HL-60 (cell line): ENCODE data around the gene TRAPPC1.

Experiments used
- GABPA ChIP-seq: IDR thresholded peaks from 2 replicates; pipeline ENCODE4 v1.6.1; 2012; ENCODE audit warnings: low read depth
- POLR2AphosphoS5 ChIP-seq: IDR thresholded peaks from 2 replicates; pipeline ENCODE4 v1.6.1; 2012; ENCODE audit warnings: low read depth
- SPI1 ChIP-seq: IDR thresholded peaks from 2 replicates; pipeline ENCODE4 v1.6.1; 2012; ENCODE audit warnings: low read depth, mild to moderate bottlenecking, borderline replicate concordance
- TF ChIP-seq, protein P1 (sequence below): IDR thresholded peaks from one replicate; pipeline ENCODE4 v1.5.1; 2011; ENCODE audit warnings: low read length, control low read depth, inconsistent platforms; ENCODE audit not compliant: insufficient read depth
- TF ChIP-seq, protein P2 (sequence below): IDR thresholded peaks from 2 replicates; pipeline ENCODE4 v1.6.1; 2012; ENCODE audit warnings: low read depth; ENCODE audit not compliant: insufficient replicate concordance

DNA sequence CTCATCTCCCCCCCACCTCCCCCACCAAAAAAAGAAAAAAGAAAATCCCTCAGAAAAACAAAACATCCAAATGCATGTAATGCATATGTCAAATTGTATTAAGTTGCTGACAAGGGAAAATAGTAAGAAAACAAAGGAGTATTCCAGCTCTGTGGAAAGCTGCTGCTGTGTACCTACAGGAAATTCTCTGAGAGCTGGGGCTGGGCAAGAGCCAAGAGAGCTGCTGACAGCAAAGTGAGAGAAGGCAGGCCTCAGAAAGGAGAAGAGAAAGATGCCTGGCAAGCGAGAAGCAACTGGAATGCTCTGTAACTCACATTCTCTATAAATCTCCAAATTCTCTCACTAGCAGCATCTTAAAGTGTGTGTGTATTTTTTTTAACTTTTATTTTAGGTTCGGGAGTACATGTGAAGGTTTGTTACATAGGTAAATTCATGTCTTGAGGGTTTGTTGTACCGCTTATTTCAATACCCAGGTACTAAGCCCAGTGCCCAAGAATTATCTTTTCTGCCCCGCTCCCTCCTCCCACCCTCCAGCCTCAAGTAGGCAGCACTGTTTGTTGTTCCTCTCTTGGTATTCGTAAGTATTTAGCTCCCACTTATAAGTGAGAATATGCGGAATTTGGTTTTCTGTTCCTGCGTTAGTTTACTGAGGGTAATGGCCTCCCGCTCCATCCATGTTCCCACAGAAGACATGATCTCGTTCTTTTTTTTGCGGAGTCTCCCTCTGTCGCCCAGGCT, 24.7 kb upstream of the TRAPPC1 start:
- TF ChIP-seq, protein P1, sequence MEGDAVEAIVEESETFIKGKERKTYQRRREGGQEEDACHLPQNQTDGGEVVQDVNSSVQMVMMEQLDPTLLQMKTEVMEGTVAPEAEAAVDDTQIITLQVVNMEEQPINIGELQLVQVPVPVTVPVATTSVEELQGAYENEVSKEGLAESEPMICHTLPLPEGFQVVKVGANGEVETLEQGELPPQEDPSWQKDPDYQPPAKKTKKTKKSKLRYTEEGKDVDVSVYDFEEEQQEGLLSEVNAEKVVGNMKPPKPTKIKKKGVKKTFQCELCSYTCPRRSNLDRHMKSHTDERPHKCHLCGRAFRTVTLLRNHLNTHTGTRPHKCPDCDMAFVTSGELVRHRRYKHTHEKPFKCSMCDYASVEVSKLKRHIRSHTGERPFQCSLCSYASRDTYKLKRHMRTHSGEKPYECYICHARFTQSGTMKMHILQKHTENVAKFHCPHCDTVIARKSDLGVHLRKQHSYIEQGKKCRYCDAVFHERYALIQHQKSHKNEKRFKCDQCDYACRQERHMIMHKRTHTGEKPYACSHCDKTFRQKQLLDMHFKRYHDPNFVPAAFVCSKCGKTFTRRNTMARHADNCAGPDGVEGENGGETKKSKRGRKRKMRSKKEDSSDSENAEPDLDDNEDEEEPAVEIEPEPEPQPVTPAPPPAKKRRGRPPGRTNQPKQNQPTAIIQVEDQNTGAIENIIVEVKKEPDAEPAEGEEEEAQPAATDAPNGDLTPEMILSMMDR = no peak
- TF ChIP-seq POLR2AphosphoS5 = no peak
- no peak for TF ChIP-seq SPI1
- TF ChIP-seq, protein P2, sequence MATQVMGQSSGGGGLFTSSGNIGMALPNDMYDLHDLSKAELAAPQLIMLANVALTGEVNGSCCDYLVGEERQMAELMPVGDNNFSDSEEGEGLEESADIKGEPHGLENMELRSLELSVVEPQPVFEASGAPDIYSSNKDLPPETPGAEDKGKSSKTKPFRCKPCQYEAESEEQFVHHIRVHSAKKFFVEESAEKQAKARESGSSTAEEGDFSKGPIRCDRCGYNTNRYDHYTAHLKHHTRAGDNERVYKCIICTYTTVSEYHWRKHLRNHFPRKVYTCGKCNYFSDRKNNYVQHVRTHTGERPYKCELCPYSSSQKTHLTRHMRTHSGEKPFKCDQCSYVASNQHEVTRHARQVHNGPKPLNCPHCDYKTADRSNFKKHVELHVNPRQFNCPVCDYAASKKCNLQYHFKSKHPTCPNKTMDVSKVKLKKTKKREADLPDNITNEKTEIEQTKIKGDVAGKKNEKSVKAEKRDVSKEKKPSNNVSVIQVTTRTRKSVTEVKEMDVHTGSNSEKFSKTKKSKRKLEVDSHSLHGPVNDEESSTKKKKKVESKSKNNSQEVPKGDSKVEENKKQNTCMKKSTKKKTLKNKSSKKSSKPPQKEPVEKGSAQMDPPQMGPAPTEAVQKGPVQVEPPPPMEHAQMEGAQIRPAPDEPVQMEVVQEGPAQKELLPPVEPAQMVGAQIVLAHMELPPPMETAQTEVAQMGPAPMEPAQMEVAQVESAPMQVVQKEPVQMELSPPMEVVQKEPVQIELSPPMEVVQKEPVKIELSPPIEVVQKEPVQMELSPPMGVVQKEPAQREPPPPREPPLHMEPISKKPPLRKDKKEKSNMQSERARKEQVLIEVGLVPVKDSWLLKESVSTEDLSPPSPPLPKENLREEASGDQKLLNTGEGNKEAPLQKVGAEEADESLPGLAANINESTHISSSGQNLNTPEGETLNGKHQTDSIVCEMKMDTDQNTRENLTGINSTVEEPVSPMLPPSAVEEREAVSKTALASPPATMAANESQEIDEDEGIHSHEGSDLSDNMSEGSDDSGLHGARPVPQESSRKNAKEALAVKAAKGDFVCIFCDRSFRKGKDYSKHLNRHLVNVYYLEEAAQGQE = no peak
- no peak for TF ChIP-seq GABPA
